Gastrocnemius medialis (tissue), 4 donors: ENCODE data around the gene DPYD. TPM values are rescaled to one million over a fixed set of nuclear protein-coding genes. Genes with fewer than 3 reads are reported as not detected.

ENCODE experiments used
- ATAC-seq, 2 donors: fragments of 150-250 bp; one replicate each; pipeline ENCODE4 v1.9.1; 2016
- DNase-seq, 2 donors: peaks; one replicate each; pipeline ENCODE4 v3.0.0-alpha.2; 2019
- H3K27ac ChIP-seq, 4 donors: fragments of 200-600 bp; sonication (generic); 1 replicate in 1 of 4; 2 replicates in 3 of 4; pipeline ENCODE4 v1.5.1; 2016 to 2018; ENCODE audit warnings: mild to moderate bottlenecking in 2 of 4, moderate library complexity in 1 of 4
- H3K27me3 ChIP-seq, 3 donors: fragments of 200-600 bp; sonication (generic) in 2 of 3; 1 replicate in 1 of 3; 2 replicates in 2 of 3; pipeline versions ENCODE4 v1.5.1 to v1.6.0; 2016 to 2019; ENCODE audit warnings: mild to moderate bottlenecking in 1 of 3, moderate library complexity in 1 of 3
- H3K36me3 ChIP-seq, 2 donors: fragments of 200-600 bp; sonication (generic) in 1 of 2; one replicate each; pipeline ENCODE4 v1.5.1; 2017 to 2018
- H3K4me1 ChIP-seq, 2 donors: fragments of 200-600 bp; sonication (generic) in 1 of 2; one replicate each; pipeline ENCODE4 v1.5.1; 2016 to 2017; ENCODE audit warnings: mild to moderate bottlenecking in 2 of 2
- H3K4me3 ChIP-seq, 4 donors: fragments of 200-600 bp; sonication (generic) in 3 of 4; 1 replicate in 1 of 4; 2 replicates in 3 of 4; pipeline ENCODE4 v1.5.1; 2016 to 2019; ENCODE audit warnings: mild to moderate bottlenecking in 2 of 4
- H3K9me3 ChIP-seq, 3 donors: fragments of 200-600 bp; sonication (generic) in 2 of 3; 1 replicate in 1 of 3; 2 replicates in 2 of 3; pipeline ENCODE4 v1.5.1; 2016 to 2019
- POLR2A ChIP-seq, 2 donors: fragments of 450-650 bp; IDR thresholded peaks; one replicate each; pipeline ENCODE4 v1.6.1; 2017; ENCODE audit warnings: antibody characterized with exemption in 2 of 2, mild to moderate bottlenecking in 2 of 2, moderate library complexity in 2 of 2
- in situ Hi-C, 4 donors: fragments of 200-750 bp; cut with MboI; loops; one replicate each; pipeline versions ENCODE4 v1.15.0 to v1.8.0; 2017; ENCODE audit warnings: low sequenced_read_pairs in 4 of 4
- intact Hi-C: fragments of 100-400 bp; cut with DNase I; formaldehyde crosslinking; loops from one replicate; pipeline ENCODE4 v1.15.1; 2023; ENCODE audit warnings: low total_unique reads
- total RNA-seq, 4 donors: library from RNA; depleted of rRNA; stranded (reverse); fragments of >200 nt; gene quantifications; one replicate each; pipeline versions ENCODE4 v1.1.0 to v1.2.3, GENCODE V29; 2016
- TF ChIP-seq, protein P1 (sequence below), 5 experiments: fragments of 450-650 bp in 3 of 5; fragments of 200-600 bp in 2 of 5; sonication (generic) in 2 of 5; IDR thresholded peaks in 4 of 5; conservative IDR thresholded peaks in 1 of 5; 1 replicate in 4 of 5; 2 replicates in 1 of 5; pipeline ENCODE4 v1.5.1; 2016 to 2019; ENCODE audit warnings: antibody characterized with exemption in 5 of 5, mild to moderate bottlenecking in 3 of 5, moderate library complexity in 3 of 5

DPYD gene
- total RNA-seq, 4 donors from 2014 or later, result 4.6 to 13.9 (median 9.1) TPM

- in situ Hi-C loops, result no loop called here
- Histone ChIP-seq H3K4me1 (no peaks in the 10 kb centered on the region), H3K9me3 (no peaks in the 10 kb centered on the region), H3K27ac (no peak overlapping the region), H3K27me3 (no peaks in the 10 kb centered on the region), H3K36me3 (no peaks in the 10 kb centered on the region), H3K4me3 (no peak overlapping the region)
- DNase-seq, result no peak
- TF ChIP-seq, protein P1, sequence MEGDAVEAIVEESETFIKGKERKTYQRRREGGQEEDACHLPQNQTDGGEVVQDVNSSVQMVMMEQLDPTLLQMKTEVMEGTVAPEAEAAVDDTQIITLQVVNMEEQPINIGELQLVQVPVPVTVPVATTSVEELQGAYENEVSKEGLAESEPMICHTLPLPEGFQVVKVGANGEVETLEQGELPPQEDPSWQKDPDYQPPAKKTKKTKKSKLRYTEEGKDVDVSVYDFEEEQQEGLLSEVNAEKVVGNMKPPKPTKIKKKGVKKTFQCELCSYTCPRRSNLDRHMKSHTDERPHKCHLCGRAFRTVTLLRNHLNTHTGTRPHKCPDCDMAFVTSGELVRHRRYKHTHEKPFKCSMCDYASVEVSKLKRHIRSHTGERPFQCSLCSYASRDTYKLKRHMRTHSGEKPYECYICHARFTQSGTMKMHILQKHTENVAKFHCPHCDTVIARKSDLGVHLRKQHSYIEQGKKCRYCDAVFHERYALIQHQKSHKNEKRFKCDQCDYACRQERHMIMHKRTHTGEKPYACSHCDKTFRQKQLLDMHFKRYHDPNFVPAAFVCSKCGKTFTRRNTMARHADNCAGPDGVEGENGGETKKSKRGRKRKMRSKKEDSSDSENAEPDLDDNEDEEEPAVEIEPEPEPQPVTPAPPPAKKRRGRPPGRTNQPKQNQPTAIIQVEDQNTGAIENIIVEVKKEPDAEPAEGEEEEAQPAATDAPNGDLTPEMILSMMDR (IDR thresholded peaks at IDR 0.05 in 4 of 5, conservative IDR thresholded peaks at IDR 0.05 in 1 of 5), result no peak
- TF ChIP-seq POLR2A (IDR thresholded peaks at IDR 0.05), result no peak
- intact Hi-C loops, result no loop called here
- ATAC-seq, result no peak
Measured at GRCh38 chr1:97942161-97943123, 21.6 kb upstream of the DPYD start.

- no peaks in the 10 kb centered on the region for H3K36me3 ChIP-seq
- ATAC-seq (no peak), DNase-seq (no peak)
- H3K9me3 ChIP-seq, result no peaks in the 10 kb centered on the region
- in situ Hi-C loops, result no loop called here
- TF ChIP-seq, protein P1 (IDR thresholded peaks at IDR 0.05 in 4 of 5, conservative IDR thresholded peaks at IDR 0.05 in 1 of 5), result no peak
- no peak for TF ChIP-seq POLR2A (IDR thresholded peaks at IDR 0.05)
- H3K27ac ChIP-seq, result no peak overlapping the region
- no peak overlapping the region for H3K4me3 ChIP-seq
- H3K4me1 ChIP-seq, result no peaks in the 10 kb centered on the region
- intact Hi-C loops, result no loop called here
- H3K27me3 ChIP-seq, result no peaks in the 10 kb centered on the region
Measured at GRCh38 chr1:97938285-97938642, 17.4 kb upstream of the DPYD start.

DNA sequence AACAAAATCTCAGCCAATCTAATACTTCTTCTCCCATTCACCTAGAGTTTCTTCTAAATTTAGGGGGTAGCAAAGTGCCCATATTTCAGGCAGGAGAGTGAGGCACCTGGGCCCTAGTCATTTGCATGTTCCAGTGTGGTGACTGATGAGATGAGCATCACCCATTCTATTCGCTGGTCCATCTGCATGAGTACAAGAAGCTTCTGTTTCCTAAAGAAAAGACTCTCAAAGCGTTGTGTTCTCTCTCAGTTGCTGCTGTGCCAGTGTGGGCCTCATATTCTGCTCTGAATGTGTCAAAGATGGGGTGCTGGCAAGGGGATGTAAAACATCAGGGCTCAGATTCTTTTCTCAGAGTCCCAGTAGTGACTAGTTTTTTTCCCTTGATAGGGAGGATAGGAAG lies 16.1 kb upstream of the DPYD start:
- in situ Hi-C loops, result no loop called here
- DNase-seq (no peak), ATAC-seq (no peak)
- H3K27me3 ChIP-seq, result no peaks in the 10 kb centered on the region
- H3K4me3 ChIP-seq, result no peak overlapping the region
- no peak overlapping the region for H3K27ac ChIP-seq
- intact Hi-C loops, result no loop called here
- no peaks in the 10 kb centered on the region for H3K9me3 ChIP-seq
- TF ChIP-seq POLR2A (IDR thresholded peaks at IDR 0.05), result no peak
- TF ChIP-seq, protein P1 (IDR thresholded peaks at IDR 0.05 in 4 of 5, conservative IDR thresholded peaks at IDR 0.05 in 1 of 5), result no peak
- H3K4me1 ChIP-seq, result no peaks in the 10 kb centered on the region
- H3K36me3 ChIP-seq, result no peaks in the 10 kb centered on the region

DNA sequence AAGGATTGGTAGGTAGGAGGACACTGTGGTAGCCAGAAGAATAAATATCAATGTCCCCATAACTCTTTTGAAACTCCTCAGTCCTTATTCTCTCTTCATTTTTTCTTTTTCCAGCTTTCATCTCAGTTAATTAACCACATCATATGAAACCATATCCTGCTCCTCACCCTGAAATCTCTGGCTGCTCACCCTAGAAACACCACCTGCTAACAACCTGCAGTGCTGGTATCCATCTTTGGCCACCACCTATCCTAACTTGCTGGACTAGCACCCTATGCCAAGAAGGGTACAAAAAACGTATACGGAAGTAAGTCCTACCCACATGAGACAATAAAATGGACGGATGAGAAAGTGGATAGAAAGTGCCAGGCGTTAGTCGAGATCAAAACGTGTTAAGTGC lies 13.7 kb upstream of the DPYD start:
- Histone ChIP-seq H3K27ac (no peak overlapping the region), H3K4me1 (no peaks in the 10 kb centered on the region), H3K27me3 (no peaks in the 10 kb centered on the region), H3K36me3 (no peaks in the 10 kb centered on the region), H3K4me3 (no peak overlapping the region), H3K9me3 (no peaks in the 10 kb centered on the region)
- intact Hi-C loops (no loop called here), in situ Hi-C loops (no loop called here)
- ATAC-seq (no peak), DNase-seq (no peak)
- no peak for TF ChIP-seq POLR2A (IDR thresholded peaks at IDR 0.05)
- TF ChIP-seq, protein P1 (IDR thresholded peaks at IDR 0.05 in 4 of 5, conservative IDR thresholded peaks at IDR 0.05 in 1 of 5), result no peak
